ENCODE data around the gene BFSP1. TPM values are rescaled to one million over a fixed set of nuclear protein-coding genes. Genes with fewer than 3 reads are reported as not detected.

BFSP1 gene
- total RNA-seq, 2 experiments from 2014 or later = 0.19 TPM; not detected in 1

DNA sequence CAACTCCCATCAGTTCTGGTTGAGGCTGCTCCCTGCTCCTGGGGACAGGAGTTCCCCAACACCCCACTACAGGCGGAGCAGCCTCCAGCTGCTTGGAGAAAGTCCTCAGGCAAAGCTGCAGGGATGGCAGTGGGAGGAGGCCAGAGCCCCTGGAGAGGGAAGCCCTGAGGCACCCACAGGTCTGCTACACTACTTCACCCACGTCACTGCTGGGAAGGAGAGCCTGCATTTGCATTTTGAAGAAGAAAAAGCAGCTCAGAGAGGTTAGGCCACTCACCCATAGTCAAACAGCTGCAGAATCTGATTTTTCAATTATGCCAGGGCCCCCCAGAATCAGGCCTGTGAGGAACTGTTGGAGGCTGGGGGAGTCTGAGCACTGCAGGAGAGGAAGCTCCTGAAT, 17.2 kb downstream of the BFSP1 start:
- H3K36me3 Mint-ChIP-seq (ENCODE audit: low read depth) = no peaks in the 10 kb centered on the region
- H3K27me3 Mint-ChIP-seq (ENCODE audit: low read depth) = no peaks in the 10 kb centered on the region
- no peaks in the 10 kb centered on the region for H3K4me1 Mint-ChIP-seq (ENCODE audit: low read depth)
- intact Hi-C loops (cut with micrococcal nuclease) = no loop called here
- no peak overlapping the region for H3K27ac Mint-ChIP-seq
- no peak for DNase-seq
- CTCF ChIA-PET = interaction anchor here (1.5 to 1.9 kb wide), 3 partner anchors 8 to 135 kb away, joined by 7 to 8 read pairs (median 7); partner anchors contain the start of gene BFSP1
- H3K4me3 Mint-ChIP-seq = no peak overlapping the region
- H3K9me3 Mint-ChIP-seq = no peaks in the 10 kb centered on the region

DNA sequence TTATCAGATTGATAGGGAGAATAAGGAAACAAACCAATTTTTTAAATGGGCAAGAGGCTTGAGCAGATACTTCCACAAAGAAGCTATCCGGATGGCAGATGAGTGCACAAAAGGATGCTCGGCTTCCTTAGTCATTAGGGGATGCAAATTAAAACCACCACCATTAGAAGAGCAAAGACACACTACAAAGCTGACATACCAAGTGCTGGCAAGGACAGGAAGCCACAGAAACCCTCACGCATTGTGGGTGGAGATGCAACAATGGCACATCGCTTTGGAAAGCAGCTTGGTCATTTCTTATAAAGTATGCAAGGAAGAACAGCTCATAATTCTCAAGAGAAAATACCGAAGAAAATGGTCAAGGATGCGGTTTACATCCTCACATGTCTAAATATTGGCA, 19.8 kb downstream of the BFSP1 start:
- CTCF ChIA-PET = interaction anchor here (0.7 kb wide), 1 partner anchor 1164 kb away, joined by 3 read pairs; no protein-coding TSS in a partner anchor
- Mint-ChIP-seq H3K36me3 (ENCODE audit: low read depth) (no peaks in the 10 kb centered on the region), H3K27me3 (ENCODE audit: low read depth) (no peaks in the 10 kb centered on the region), H3K4me1 (ENCODE audit: low read depth) (no peaks in the 10 kb centered on the region), H3K27ac (no peak overlapping the region), H3K9me3 (no peaks in the 10 kb centered on the region), H3K4me3 (no peak overlapping the region)
- no peak for DNase-seq
- intact Hi-C loops (cut with micrococcal nuclease) = no loop called here

DNA sequence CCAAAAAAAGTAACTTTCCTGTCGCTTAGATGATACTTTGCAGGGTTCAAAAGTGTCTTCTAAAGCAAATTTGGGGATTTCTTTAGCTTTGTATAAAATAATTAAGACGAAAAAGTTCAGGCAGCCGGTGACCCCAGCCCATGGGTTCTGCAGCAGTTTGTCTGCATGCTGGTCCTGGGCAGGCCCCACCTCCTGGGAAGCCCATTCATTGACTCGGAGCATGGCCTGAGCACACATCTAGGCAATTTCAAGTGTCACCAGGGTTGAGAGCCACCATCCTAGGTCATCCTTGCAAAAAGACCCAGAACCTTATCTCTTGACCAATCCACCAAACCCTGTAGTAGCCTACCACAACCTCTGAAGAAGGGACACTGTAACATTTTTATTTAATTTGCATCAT, 20.6 kb downstream of the BFSP1 start:
- no peaks in the 10 kb centered on the region for H3K9me3 Mint-ChIP-seq
- intact Hi-C loops (cut with micrococcal nuclease) = no loop called here
- DNase-seq = no peak
- no peak overlapping the region for H3K27ac Mint-ChIP-seq
- CTCF ChIA-PET = no interaction called here
- H3K27me3 Mint-ChIP-seq (ENCODE audit: low read depth) = no peaks in the 10 kb centered on the region
- H3K4me1 Mint-ChIP-seq (ENCODE audit: low read depth) = peaks cover 7% of the 10 kb centered on the region
- no peak overlapping the region for H3K4me3 Mint-ChIP-seq
- H3K36me3 Mint-ChIP-seq (ENCODE audit: low read depth) = no peaks in the 10 kb centered on the region

DNA sequence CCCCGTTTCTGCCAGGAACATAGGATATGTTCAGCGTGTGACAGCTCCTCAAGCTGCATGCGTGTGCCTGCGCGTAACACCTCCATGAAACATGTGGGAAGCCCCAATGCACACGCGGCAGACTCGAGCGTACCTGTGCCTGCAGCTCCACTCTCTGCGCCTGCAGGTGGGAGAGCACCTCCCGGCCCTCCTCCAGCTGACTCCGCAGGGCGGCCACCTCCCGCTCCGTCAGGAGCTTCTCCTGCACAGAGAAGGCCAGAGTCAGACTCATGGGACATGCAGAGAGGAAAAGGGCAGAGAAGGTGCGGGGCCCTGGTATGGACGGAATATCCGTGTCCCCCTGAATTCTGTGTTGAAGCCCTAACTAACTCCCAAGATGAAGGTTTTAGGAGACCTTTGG, 22.4 kb downstream of the BFSP1 start:
- H3K9me3 Mint-ChIP-seq = no peaks in the 10 kb centered on the region
- DNase-seq = no peak
- no peak overlapping the region for H3K27ac Mint-ChIP-seq
- no peaks in the 10 kb centered on the region for H3K27me3 Mint-ChIP-seq (ENCODE audit: low read depth)
- H3K4me3 Mint-ChIP-seq = no peak overlapping the region
- H3K4me1 Mint-ChIP-seq (ENCODE audit: low read depth) = peaks cover 19% of the 10 kb centered on the region
- intact Hi-C loops (cut with micrococcal nuclease) = no loop called here
- H3K36me3 Mint-ChIP-seq (ENCODE audit: low read depth) = no peaks in the 10 kb centered on the region
- CTCF ChIA-PET = interaction anchor here (0.5 kb wide), 1 partner anchor 493 kb away, joined by 3 read pairs; no protein-coding TSS in a partner anchor

DNA sequence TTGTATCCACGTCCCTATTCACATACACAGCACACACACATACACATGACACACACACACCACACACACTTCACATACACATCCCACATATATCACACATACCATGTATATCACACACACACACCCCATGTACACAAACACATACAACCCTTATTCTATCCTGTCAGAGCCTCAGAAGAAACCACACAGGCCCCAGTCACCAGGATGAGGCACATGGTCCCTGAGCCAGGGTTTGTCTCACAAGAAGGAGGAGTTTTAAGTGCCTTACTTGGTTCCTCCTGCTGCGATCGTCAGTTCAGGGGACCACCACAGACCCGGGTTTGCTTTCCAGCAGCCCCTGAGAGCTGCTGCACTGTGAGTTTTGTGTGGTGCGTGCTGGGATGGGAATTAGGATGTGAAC, 23.6 kb downstream of the BFSP1 start:
- no peak overlapping the region for H3K4me3 Mint-ChIP-seq
- no peaks in the 10 kb centered on the region for H3K9me3 Mint-ChIP-seq
- H3K27me3 Mint-ChIP-seq (ENCODE audit: low read depth) = no peaks in the 10 kb centered on the region
- H3K4me1 Mint-ChIP-seq (ENCODE audit: low read depth) = peaks cover 19% of the 10 kb centered on the region
- CTCF ChIA-PET = no interaction called here
- H3K27ac Mint-ChIP-seq = no peak overlapping the region
- DNase-seq = no peak
- no peaks in the 10 kb centered on the region for H3K36me3 Mint-ChIP-seq (ENCODE audit: low read depth)
- intact Hi-C loops (cut with micrococcal nuclease) = no loop called here

DNA sequence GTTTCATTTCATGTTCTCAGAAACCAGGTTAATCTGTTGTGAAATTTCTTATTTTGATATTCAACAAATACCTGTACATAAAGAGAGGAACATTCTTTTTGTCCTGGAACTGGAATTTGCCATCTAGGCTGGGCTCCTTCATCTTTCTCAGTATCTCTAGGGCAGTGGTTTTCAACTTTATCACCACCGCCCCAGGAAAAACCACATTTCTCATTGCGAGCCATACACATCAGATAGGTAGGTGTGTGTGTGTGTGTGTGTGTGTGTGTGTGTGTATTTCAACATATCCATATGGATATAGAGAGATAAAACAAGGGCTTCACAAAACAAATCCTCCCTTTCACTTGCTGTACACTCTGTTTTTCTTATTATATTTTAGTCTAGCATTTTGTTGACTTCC, 24.1 kb downstream of the BFSP1 start:
- no peak for DNase-seq
- Mint-ChIP-seq H3K4me1 (ENCODE audit: low read depth) (peaks cover 19% of the 10 kb centered on the region), H3K27me3 (ENCODE audit: low read depth) (no peaks in the 10 kb centered on the region), H3K36me3 (ENCODE audit: low read depth) (no peaks in the 10 kb centered on the region), H3K9me3 (no peaks in the 10 kb centered on the region), H3K4me3 (no peak overlapping the region), H3K27ac (no peak overlapping the region)
- intact Hi-C loops (cut with micrococcal nuclease) = no loop called here
- CTCF ChIA-PET = no interaction called here

DNA sequence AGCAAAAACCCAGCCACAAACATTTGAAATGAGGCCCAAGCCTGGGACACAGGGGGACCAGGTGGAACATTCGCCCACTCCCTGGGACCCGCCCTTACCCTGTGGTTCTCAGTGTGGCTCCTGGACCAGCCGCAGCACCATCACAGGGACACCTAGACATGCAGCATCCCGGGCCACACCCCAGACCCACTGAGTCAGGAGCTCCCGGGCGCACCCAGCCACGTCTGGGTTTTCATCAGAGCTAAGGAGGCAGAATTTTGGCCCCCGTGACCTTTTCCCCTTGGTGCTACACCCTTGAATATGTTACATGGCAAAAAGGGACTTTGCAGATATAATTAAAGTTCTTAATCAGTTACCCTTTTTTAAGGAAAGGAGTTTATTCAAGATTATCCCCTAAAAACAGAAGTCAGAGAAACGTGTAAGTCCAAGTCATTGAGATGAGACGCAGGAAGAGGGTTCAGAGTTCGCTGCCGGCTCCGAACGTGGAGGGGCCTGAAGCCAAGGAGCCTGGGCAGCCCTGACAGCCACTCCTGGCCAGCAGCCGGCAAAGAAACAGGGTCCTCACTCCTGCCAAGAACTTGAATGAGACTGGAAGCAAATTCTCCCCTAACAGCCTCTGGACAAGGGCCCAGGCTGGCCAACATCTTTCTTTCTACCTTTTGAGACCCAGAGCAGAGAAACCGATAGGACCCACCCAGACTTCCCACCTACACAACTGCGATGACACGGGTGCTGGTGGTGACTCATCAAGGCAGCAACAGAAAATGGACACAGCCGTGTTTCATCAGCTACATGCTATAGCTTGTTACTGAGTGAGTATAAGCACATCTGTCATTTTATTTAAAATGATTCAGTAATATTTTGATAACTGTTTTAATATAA, 25.3 kb downstream of the BFSP1 start:
- peak; percentile 66 for DNase-seq

DNA sequence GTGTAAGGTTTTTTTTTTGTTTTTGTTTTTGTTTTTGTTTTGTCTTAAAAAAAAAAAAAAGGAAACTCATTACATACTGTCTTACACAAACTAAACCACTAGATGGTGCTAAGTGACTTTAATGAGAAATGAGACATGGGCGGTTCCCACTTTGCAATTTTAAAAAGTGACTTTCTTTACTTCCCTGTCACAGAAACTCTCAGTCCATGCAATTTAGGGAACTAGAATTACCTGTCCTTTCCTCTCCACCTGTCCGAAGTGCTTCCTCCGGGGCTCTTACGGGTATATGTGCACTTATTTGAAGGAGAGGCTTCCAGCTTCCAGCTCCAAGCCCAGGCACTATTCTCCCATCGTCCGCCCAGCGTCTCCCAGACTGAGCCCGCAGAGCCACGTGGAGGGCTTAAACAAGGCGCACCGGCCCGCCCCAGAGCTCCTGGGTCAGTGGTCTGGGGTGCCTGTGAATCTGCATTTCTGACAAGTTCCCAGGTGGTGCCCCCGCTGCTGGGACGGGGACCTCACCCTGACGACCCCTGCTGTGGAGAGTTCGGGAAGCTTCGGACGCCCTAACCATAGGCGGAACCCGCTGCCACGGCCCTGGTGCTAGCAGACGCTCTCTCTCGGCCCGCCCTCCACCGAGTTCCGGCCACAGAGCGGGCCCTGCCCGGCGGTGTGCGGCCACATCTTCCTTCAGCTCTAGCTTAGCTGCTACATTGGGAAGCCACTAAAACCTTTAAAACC, 26.1 kb downstream of the BFSP1 start:
- H3K4me3 Mint-ChIP-seq = peak overlapping the region; percentile 73
- no peaks in the 10 kb centered on the region for H3K36me3 Mint-ChIP-seq (ENCODE audit: low read depth)
- DNase-seq = no peak
- H3K4me1 Mint-ChIP-seq (ENCODE audit: low read depth) = peaks cover 19% of the 10 kb centered on the region
- CTCF ChIA-PET = interaction anchor here (0.6 to 3.1 kb wide), 35 partner anchors 9 to 1804 kb away, joined by 3 to 17 read pairs (median 5); partner anchors contain the start of genes BFSP1, DSTN and RRBP1
- H3K9me3 Mint-ChIP-seq = no peaks in the 10 kb centered on the region
- no peaks in the 10 kb centered on the region for H3K27me3 Mint-ChIP-seq (ENCODE audit: low read depth)
- intact Hi-C loops (cut with micrococcal nuclease) = loop anchor here (1.0 to 2.0 kb wide), 8 partner anchors 26 to 771 kb away; partner anchors contain the start of genes BFSP1 and DSTN
- peak overlapping the region; percentile 18 for H3K27ac Mint-ChIP-seq

More for the DNA sequence above, 25.3 kb downstream of the BFSP1 start:
- Mint-ChIP-seq H3K9me3 (no peaks in the 10 kb centered on the region), H3K36me3 (ENCODE audit: low read depth) (no peaks in the 10 kb centered on the region), H3K27ac (peak overlapping the region; percentile 18), H3K27me3 (ENCODE audit: low read depth) (no peaks in the 10 kb centered on the region), H3K4me3 (peak overlapping the region; percentile 73), H3K4me1 (ENCODE audit: low read depth) (peaks cover 19% of the 10 kb centered on the region)
- CTCF ChIA-PET = interaction anchor here (0.7 to 3.1 kb wide), 25 partner anchors 8 to 704 kb away, joined by 3 to 17 read pairs (median 6); partner anchors contain the start of genes BFSP1, DSTN and RRBP1
- intact Hi-C loops (cut with micrococcal nuclease) = loop anchor here (1.0 to 2.0 kb wide), 5 partner anchors 65 to 770 kb away; partner anchors contain the start of gene DSTN

DNA sequence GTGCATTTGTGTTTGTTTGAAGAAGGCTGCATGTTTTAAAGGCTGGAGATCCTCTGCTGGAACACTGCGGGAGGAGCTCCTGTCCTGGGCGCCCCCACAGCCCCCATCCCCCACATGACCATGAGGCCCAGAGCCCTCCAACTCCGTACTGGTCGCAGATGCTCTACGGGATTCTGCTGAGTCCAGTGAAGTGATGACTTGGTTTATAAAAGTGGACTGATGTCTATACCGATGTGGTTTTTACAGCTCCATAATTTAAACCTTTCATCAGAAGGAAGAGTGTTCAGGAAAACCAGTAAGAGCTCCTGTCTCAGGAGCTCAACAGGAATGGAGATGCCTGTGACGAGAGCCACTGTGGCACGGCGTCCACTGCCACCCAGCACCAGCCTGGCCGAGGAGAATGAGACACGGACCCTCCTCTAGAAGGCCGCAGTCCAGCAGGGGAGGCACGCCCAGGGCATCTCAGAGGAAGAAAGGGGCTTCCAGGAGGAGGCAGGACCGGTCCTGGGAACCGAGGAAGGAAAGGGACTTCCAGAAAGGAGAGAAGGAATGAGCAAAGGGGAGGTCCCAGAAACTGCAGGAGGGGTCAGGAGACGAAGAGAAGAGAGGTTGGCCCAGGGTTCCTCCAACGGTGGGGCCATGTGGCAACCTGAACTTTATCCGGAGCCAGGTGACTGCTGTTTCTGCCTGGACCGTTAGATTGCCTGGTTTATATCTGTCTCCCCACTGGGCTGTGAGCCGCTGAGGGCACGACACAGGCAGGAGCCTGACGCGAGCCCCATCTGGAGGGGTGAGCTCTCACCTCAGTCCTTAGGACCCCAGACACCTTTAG, 26.9 kb downstream of the BFSP1 start:
- H3K27ac Mint-ChIP-seq = no peak overlapping the region
- H3K27me3 Mint-ChIP-seq (ENCODE audit: low read depth) = no peaks in the 10 kb centered on the region
- no peak for DNase-seq
- no peaks in the 10 kb centered on the region for H3K9me3 Mint-ChIP-seq
- no peaks in the 10 kb centered on the region for H3K36me3 Mint-ChIP-seq (ENCODE audit: low read depth)
- intact Hi-C loops (cut with micrococcal nuclease) = loop anchor here (1.0 to 2.0 kb wide), 4 partner anchors 27 to 492 kb away; partner anchors contain the start of genes BFSP1 and DSTN
- peak overlapping the region; percentile 73 for H3K4me3 Mint-ChIP-seq
- CTCF ChIA-PET = interaction anchor here (0.6 to 3.1 kb wide), 35 partner anchors 10 to 1803 kb away, joined by 3 to 17 read pairs (median 4); partner anchors contain the start of genes DSTN and RRBP1
- H3K4me1 Mint-ChIP-seq (ENCODE audit: low read depth) = peaks cover 19% of the 10 kb centered on the region

DNA sequence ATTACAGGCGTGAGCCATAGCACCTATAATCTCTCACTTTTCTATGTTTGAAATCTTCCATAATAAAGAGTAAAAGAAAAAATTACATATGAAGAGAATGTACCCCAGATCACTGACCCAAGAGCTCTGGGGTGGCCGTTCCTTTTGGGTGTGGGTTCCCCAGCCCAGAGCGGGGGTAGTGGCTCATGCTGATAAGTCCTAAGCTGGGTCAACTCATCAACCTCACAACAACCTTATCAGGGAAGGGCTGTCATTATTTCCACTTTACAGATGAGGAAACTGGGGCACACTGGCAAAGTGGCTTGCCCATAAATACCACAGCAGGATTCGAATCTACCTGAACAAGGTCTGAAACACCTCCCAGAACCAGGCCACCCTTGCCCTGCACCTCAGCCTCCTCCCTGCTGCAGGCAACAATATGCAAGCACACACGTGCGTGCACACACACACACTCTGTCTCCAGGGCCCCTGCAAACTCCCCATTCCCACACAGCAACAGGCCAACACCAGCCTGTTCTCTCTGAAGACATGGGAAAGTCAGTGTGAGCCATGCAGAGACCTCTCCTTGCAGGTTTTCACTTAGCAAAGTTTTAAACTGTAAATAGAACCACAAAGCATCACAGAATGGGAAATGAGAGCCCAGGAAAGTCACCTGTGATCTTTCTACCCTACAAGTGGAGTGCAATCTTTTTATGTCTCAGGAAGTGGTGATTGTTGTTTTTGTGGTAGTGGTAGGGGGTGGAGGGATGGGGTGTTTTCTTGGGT, 27.7 kb downstream of the BFSP1 start:
- peaks cover 19% of the 10 kb centered on the region for H3K4me1 Mint-ChIP-seq (ENCODE audit: low read depth)
- H3K9me3 Mint-ChIP-seq = no peaks in the 10 kb centered on the region
- H3K27ac Mint-ChIP-seq = no peak overlapping the region
- H3K36me3 Mint-ChIP-seq (ENCODE audit: low read depth) = no peaks in the 10 kb centered on the region
- no peaks in the 10 kb centered on the region for H3K27me3 Mint-ChIP-seq (ENCODE audit: low read depth)
- DNase-seq = no peak
- CTCF ChIA-PET = interaction anchor here (0.6 to 3.1 kb wide), 10 partner anchors 9 to 394 kb away, joined by 3 to 12 read pairs (median 3); no protein-coding TSS in a partner anchor
- H3K4me3 Mint-ChIP-seq = no peak overlapping the region
- intact Hi-C loops (cut with micrococcal nuclease) = loop anchor here (1.0 to 2.0 kb wide), 4 partner anchors 28 to 493 kb away; partner anchors contain the start of genes BFSP1 and DSTN

DNA sequence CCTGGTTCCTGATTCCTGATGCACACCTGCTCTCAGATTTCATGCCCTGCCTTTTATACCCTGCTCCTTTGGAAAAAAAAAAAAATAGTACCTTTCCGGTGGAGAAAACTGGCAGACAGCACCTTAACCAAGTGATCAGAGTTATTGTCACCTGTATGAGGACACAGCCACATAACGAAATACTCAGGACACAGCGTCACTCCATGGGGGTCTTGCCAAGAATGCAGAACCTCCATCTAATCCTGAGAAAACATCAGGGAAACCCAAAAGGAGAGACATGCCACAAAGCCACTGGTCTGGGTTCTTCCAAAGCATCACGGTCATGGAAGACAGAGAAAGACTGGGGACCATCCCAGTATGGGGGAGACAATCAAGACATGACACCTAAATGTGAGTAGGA, 29.1 kb downstream of the BFSP1 start:
- Mint-ChIP-seq H3K36me3 (ENCODE audit: low read depth) (no peaks in the 10 kb centered on the region), H3K4me3 (no peak overlapping the region), H3K27me3 (ENCODE audit: low read depth) (no peaks in the 10 kb centered on the region), H3K9me3 (no peaks in the 10 kb centered on the region), H3K4me1 (ENCODE audit: low read depth) (peaks cover 19% of the 10 kb centered on the region), H3K27ac (no peak overlapping the region)
- no peak for DNase-seq
- intact Hi-C loops (cut with micrococcal nuclease) = no loop called here
- CTCF ChIA-PET = no interaction called here

Data from activated naive CD4-positive, alpha-beta T cell treated with anti-CD3 and anti-CD28 coated beads for 36 hours (primary cell).